ENCODE data around the gene KDELR3. TPM values are rescaled to one million over a fixed set of nuclear protein-coding genes. Genes with fewer than 3 reads are reported as not detected.

Gene KDELR3
- total RNA-seq, 1 donor from 2014 or later = 5.1 TPM

DNA sequence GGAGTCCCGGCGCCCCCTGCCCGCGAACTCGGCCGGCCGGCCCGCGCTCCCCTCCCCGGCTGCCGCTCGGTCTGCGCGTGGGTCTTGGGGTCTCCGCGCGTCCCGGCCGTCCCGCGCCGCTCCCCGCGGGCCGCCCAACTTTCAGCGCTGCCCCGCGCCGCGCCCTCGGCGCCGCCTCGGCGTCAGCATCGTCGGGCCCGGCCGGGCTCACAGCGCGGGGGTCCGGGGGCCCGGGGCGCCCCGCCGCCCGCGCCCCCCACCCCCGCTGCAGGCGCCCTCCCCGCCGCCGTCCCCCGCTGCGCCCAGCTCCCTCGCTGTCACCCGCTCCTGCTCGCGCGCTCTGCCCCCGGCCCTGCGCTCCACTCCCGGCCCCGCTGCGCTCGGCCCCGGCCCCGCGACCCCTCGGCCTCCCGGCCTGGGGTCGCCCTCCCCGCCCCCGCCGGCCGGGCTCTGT, 12.8 kb upstream of the KDELR3 start, which contains the start of gene KCNJ4:
Gene KCNJ4 (minus strand): TSS at position 124 of the 454 bp plus-strand sequence. CDS start 27,067 bp downstream, outside the sequence.
- Mint-ChIP-seq H3K36me3 (ENCODE audit: low read depth) (no peaks in the 10 kb centered on the region), H3K27me3 (ENCODE audit: low read depth) (peaks cover 66% of the 10 kb centered on the region), H3K4me3 (peak within 1 kb of the TSS; percentile 82), H3K9me3 (no peaks in the 10 kb centered on the region), H3K4me1 (peaks cover 20% of the 10 kb centered on the region), H3K27ac (ENCODE audit: unreplicated experiment) (no peak within 1 kb of the TSS)
- DNase-seq (ENCODE audit: low read depth, low spot score) = no peak
- TF ChIP-seq, protein P1, sequence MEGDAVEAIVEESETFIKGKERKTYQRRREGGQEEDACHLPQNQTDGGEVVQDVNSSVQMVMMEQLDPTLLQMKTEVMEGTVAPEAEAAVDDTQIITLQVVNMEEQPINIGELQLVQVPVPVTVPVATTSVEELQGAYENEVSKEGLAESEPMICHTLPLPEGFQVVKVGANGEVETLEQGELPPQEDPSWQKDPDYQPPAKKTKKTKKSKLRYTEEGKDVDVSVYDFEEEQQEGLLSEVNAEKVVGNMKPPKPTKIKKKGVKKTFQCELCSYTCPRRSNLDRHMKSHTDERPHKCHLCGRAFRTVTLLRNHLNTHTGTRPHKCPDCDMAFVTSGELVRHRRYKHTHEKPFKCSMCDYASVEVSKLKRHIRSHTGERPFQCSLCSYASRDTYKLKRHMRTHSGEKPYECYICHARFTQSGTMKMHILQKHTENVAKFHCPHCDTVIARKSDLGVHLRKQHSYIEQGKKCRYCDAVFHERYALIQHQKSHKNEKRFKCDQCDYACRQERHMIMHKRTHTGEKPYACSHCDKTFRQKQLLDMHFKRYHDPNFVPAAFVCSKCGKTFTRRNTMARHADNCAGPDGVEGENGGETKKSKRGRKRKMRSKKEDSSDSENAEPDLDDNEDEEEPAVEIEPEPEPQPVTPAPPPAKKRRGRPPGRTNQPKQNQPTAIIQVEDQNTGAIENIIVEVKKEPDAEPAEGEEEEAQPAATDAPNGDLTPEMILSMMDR (conservative IDR thresholded peaks at IDR 0.05) = no peak

DNA sequence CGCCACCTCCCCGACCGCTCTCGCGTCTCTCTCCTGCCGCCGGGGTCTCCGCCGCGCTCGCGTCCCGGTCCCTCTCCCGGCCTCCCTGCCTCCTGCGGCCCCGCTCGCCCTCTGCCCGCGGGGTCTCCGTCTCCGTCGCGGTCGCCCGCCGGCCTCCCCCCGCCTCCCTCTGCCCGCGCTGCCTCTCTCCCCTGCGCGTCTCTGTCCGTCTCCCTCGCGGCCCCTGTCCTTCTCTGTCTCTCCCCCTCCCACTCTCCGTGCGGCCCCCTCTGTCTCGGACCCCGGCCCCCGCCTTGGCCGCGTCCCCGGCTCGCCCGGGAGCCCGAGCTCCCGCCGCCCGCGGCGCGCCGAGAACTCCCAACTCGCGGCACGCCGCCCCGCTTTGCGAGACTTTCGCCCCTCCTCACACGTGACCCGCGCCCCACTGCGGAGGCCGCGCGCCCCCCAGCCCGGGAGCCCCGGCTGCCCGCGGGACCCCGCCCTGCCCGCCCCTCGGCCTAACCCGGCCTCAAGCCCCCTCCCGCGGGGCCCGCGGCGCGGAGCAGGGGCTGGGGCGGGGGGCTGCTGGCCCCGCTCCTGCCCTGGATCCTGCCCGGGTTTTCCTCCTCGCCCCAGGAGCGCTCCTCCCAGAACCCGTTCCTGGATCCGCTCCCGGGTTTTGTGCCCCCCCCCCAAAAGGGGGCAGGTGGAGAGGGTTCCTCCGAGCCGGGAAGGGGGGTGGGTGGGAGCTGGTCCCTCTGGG, 12.2 kb upstream of the KDELR3 start:
- peaks cover 65% of the 10 kb centered on the region for H3K27me3 Mint-ChIP-seq (ENCODE audit: low read depth)
- DNase-seq (ENCODE audit: low read depth, low spot score) = peak; percentile 58
- peak overlapping the region; percentile 82 for H3K4me3 Mint-ChIP-seq
- H3K4me1 Mint-ChIP-seq = peaks cover 26% of the 10 kb centered on the region
- no peaks in the 10 kb centered on the region for H3K36me3 Mint-ChIP-seq (ENCODE audit: low read depth)
- H3K27ac Mint-ChIP-seq (ENCODE audit: unreplicated experiment) = no peak overlapping the region
- H3K9me3 Mint-ChIP-seq = no peaks in the 10 kb centered on the region
- TF ChIP-seq, protein P1 (conservative IDR thresholded peaks at IDR 0.05) = no peak

DNA sequence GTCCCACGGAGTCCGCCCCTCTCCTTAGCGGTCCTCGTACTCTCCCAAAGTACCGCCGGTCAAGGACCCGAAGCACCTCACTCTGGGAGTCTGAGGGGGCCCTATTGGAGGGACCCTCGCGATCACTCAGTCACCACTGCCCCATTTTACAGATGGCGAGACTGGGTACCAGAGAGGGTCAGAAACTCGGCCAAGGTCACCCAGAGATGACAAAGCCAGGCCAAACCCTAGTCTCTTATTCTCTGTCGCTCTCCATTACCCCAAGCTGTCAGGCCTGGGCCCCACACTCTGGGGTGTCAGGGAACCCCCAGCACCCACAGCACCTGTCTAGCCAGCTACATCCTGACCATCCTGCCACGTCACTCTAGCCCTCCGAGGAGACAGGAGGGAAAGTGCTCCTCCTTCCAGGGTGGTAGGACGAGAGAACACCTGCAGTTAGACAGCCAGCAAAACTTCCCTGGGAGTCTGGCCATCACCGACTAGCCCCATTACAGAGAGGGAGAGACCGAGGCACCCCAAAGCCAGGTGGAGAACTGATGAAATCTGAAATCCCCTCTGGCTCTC, 11.5 kb upstream of the KDELR3 start:
- H3K27me3 Mint-ChIP-seq (ENCODE audit: low read depth) = peaks cover 64% of the 10 kb centered on the region
- no peak overlapping the region for H3K27ac Mint-ChIP-seq (ENCODE audit: unreplicated experiment)
- DNase-seq (ENCODE audit: low read depth, low spot score) = no peak
- peak overlapping the region; percentile 82 for H3K4me3 Mint-ChIP-seq
- peaks cover 30% of the 10 kb centered on the region for H3K4me1 Mint-ChIP-seq
- H3K36me3 Mint-ChIP-seq (ENCODE audit: low read depth) = no peaks in the 10 kb centered on the region
- TF ChIP-seq, protein P1 (conservative IDR thresholded peaks at IDR 0.05) = no peak
- H3K9me3 Mint-ChIP-seq = no peaks in the 10 kb centered on the region

DNA sequence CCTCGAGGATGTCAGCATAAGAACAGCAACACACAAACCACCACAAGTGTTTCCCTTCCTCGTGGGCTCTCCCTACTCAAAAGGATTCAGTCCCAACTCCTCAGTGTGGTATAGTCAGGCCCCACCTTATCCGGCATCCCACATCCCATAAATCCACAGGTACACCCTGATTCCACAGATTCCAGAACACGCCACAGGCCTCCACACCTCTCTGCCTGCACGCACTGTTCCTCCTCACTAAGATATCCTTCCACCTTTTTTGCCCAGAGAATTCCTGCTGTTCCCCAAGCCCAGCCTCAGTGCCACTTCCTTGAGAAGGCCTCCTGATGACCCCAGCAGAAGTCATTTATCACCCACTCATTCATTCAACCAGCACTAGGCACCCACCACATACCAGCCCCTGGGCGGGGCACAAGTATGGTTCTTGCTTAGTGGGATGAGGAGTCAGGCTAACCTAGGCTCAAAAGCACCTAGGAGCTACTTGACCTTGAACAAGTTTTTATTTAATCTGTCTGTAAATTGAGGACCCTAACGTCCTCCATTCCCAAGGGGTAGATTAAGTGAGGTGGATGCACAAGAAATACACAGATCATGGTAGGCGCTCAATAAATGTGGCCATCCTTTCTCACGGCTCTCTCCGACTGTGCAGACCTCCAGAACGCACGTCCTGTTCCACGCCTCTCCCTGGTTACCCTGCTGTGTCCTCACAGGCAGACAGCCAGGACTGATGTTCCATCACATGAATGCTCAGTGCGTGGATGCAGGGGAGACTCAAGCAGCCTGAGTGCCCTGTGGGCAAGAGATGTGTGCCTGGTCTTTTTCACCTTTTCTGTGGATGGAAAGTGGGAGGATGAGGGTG, 10.8 kb upstream of the KDELR3 start:
- no peak overlapping the region for H3K27ac Mint-ChIP-seq (ENCODE audit: unreplicated experiment)
- no peaks in the 10 kb centered on the region for H3K9me3 Mint-ChIP-seq
- H3K27me3 Mint-ChIP-seq (ENCODE audit: low read depth) = peaks cover 62% of the 10 kb centered on the region

DNA sequence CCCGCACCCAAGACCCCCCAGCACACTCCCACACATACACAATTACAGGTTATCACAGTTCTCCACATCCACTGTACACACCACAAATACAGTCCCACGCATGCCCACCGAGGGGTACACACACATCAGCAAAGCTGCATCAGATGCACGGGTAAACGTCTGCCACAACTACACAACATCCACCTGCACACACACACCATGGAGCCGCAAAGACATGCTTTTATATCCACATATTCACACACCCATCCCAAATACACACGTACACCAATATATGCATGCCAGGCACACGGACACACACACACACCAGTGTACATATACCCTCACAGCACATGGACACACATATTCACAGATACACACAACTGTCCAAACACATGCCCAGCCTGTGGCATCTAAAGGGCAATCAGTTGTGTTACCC, 7.5 kb upstream of the KDELR3 start:
- peak overlapping the region; percentile 54 for H3K27ac Mint-ChIP-seq (ENCODE audit: unreplicated experiment)
- TF ChIP-seq, protein P1 (conservative IDR thresholded peaks at IDR 0.05) = no peak
- no peaks in the 10 kb centered on the region for H3K36me3 Mint-ChIP-seq (ENCODE audit: low read depth)
- H3K4me3 Mint-ChIP-seq = peak overlapping the region; percentile 39
- peaks cover 38% of the 10 kb centered on the region for H3K27me3 Mint-ChIP-seq (ENCODE audit: low read depth)
- DNase-seq (ENCODE audit: low read depth, low spot score) = no peak
- peaks cover 44% of the 10 kb centered on the region for H3K4me1 Mint-ChIP-seq
- no peaks in the 10 kb centered on the region for H3K9me3 Mint-ChIP-seq

More for the DNA sequence above, 10.8 kb upstream of the KDELR3 start:
- H3K4me1 Mint-ChIP-seq = peaks cover 37% of the 10 kb centered on the region
- H3K36me3 Mint-ChIP-seq (ENCODE audit: low read depth) = no peaks in the 10 kb centered on the region
- no peak for DNase-seq (ENCODE audit: low read depth, low spot score)
- TF ChIP-seq, protein P1 (conservative IDR thresholded peaks at IDR 0.05) = no peak
- H3K4me3 Mint-ChIP-seq = peak overlapping the region; percentile 82
